Activated naive CD4-positive, alpha-beta T cell (primary cell): Measurements from ENCODE around the gene CADM2.
"Not testable (repeated sequence)": the region's sequence is repeated elsewhere in the genome, so short reads cannot be mapped to it uniquely, and the experiment has no call there.

ENCODE experiments used
- DNase-seq, 4 experiments: peaks; one replicate each; lab custom pipeline; 2025; lab: John Stamatoyannopoulos, UW

The CADM2 gene

GRCh38 chr3:84958495-84959469 is at the start of gene CADM2:
Gene CADM2, plus strand, starts transcription at chr3:84958989.
- peak in 3 of 4 experiments; percentile 1 to 34 (median 13) for DNase-seq

GRCh38 chr3:84918592-84918991 is 40.2 kb upstream of the CADM2 start:
- DNase-seq, result not testable (repeated sequence)

- DNase-seq, result no peak
Observed at GRCh38 chr3:84922682-84923081, 36.1 kb upstream of the CADM2 start.

GRCh38 chr3:84925571-84925970 is 33.2 kb upstream of the CADM2 start:
- DNase-seq, result no peak

- no peak for DNase-seq
Observed at GRCh38 chr3:84943379-84943778, 15.4 kb upstream of the CADM2 start.

- DNase-seq, result no peak
Observed at GRCh38 chr3:84946240-84946639, 12.5 kb upstream of the CADM2 start.

- no peak for DNase-seq
Observed at GRCh38 chr3:84959470-84960271, 882 bp downstream of the CADM2 start.

GRCh38 chr3:84960581-84960980 is 1.8 kb downstream of the CADM2 start:
- no peak for DNase-seq

GRCh38 chr3:84961011-84961410 is 2.2 kb downstream of the CADM2 start:
- no peak for DNase-seq

GRCh38 chr3:84961521-84962255 is 2.9 kb downstream of the CADM2 start:
- no peak for DNase-seq

- no peak for DNase-seq
Observed at GRCh38 chr3:84962415-84962814, 3.6 kb downstream of the CADM2 start.

GRCh38 chr3:84963137-84963536 is 4.3 kb downstream of the CADM2 start:
- no peak for DNase-seq

- no peak for DNase-seq
Observed at GRCh38 chr3:84965141-84965540, 6.4 kb downstream of the CADM2 start.

- no peak for DNase-seq
Observed at GRCh38 chr3:84967767-84968581, 9.2 kb downstream of the CADM2 start.

GRCh38 chr3:84968701-84969235 is 10.0 kb downstream of the CADM2 start:
- no peak for DNase-seq

GRCh38 chr3:84974347-84974746 is 15.6 kb downstream of the CADM2 start:
- DNase-seq, result no peak

- no peak for DNase-seq
Observed at GRCh38 chr3:84977021-84977420, 18.2 kb downstream of the CADM2 start.

- DNase-seq, result no peak
Observed at GRCh38 chr3:84978843-84979242, 20.1 kb downstream of the CADM2 start.

GRCh38 chr3:84980011-84980410 is 21.2 kb downstream of the CADM2 start:
- DNase-seq, result no peak

- DNase-seq, result no peak
Observed at GRCh38 chr3:84980456-84980855, 21.7 kb downstream of the CADM2 start.

- no peak for DNase-seq
Observed at GRCh38 chr3:84983490-84983889, 24.7 kb downstream of the CADM2 start.
